HG02678 (cell line): ENCODE measurements around the gene KCNH1.

Source experiments
- ATAC-seq: cut with Tn5 transposase; IDR thresholded peaks from one replicate; pipeline ENCODE4 v1.9.1; 2021; ENCODE audit warnings: mild to moderate bottlenecking, moderate library complexity; ENCODE audit not compliant: unreplicated experiment

Gene KCNH1

GRCh38 chr1:210657806-210658205 lies 476.1 kb downstream of the KCNH1 start:
- no peak for ATAC-seq

GRCh38 chr1:210655511-210655910 lies 478.4 kb downstream of the KCNH1 start:
- no peak for ATAC-seq

GRCh38 chr1:210654176-210654981 lies 479.6 kb downstream of the KCNH1 start:
- no peak for ATAC-seq

- no peak for ATAC-seq
Observed at GRCh38 chr1:210653771-210654170, 480.2 kb downstream of the KCNH1 start.

GRCh38 chr1:210652329-210652954 lies 481.5 kb downstream of the KCNH1 start:
- no peak for ATAC-seq

GRCh38 chr1:210650403-210650802 lies 483.5 kb downstream of the KCNH1 start:
- ATAC-seq = no peak

- ATAC-seq = no peak
Observed at GRCh38 chr1:210648588-210649269, 485.2 kb downstream of the KCNH1 start.

- ATAC-seq = no peak
Observed at GRCh38 chr1:210647406-210648333, 486.3 kb downstream of the KCNH1 start.

GRCh38 chr1:210646258-210646616 lies 487.7 kb downstream of the KCNH1 start:
- ATAC-seq = no peak

GRCh38 chr1:210645582-210646257 lies 488.2 kb downstream of the KCNH1 start:
- no peak for ATAC-seq

- ATAC-seq = no peak
Observed at GRCh38 chr1:210641582-210641981, 492.4 kb downstream of the KCNH1 start.

GRCh38 chr1:210635108-210635507 lies 498.8 kb downstream of the KCNH1 start:
- no peak for ATAC-seq

GRCh38 chr1:210633636-210634035 lies 500.3 kb downstream of the KCNH1 start:
- ATAC-seq = no peak

- no peak for ATAC-seq
Observed at GRCh38 chr1:210633140-210633539, 500.8 kb downstream of the KCNH1 start.

- no peak for ATAC-seq
Observed at GRCh38 chr1:210631399-210631798, 502.5 kb downstream of the KCNH1 start.

GRCh38 chr1:210629276-210629675 lies 504.7 kb downstream of the KCNH1 start:
- no peak for ATAC-seq

- ATAC-seq = no peak
Observed at GRCh38 chr1:210627755-210628154, 506.2 kb downstream of the KCNH1 start.
